GM21526 (cell line): ENCODE data around the gene PRR30.
"Not testable (repeated sequence)": the region's sequence is repeated elsewhere in the genome, so short reads cannot be mapped to it uniquely, and the experiment has no call there.

Source experiments
- ATAC-seq: cut with Tn5 transposase; IDR thresholded peaks from one replicate; pipeline ENCODE4 v1.9.1; 2021; ENCODE audit warnings: moderate library complexity; ENCODE audit not compliant: unreplicated experiment, low FRiP score

Gene PRR30

DNA sequence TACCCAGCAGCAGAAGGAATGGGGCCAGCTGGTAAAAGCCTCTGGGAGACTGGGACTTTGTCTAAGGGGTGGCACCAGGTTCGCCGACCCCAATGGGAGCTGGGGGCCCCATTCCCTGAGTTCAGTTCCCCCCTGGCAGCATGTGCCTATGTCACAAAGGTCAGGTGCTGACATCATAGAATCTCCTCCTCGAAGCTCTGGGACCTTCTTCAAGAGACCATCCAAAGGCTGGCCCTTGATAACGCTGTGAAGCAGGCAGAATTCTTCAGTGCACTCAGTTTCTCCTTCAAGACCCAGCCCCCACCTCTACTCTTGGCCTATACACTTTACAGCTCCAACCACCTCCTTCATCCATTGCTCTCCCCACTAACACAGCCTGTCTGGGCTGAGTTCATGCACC is at the start of gene PRR30:
TSS of gene PRR30 (minus strand) at position 101 of the 400 bp plus-strand sequence. CDS start 1,081 bp downstream, outside the sequence.
- no peak for ATAC-seq

DNA sequence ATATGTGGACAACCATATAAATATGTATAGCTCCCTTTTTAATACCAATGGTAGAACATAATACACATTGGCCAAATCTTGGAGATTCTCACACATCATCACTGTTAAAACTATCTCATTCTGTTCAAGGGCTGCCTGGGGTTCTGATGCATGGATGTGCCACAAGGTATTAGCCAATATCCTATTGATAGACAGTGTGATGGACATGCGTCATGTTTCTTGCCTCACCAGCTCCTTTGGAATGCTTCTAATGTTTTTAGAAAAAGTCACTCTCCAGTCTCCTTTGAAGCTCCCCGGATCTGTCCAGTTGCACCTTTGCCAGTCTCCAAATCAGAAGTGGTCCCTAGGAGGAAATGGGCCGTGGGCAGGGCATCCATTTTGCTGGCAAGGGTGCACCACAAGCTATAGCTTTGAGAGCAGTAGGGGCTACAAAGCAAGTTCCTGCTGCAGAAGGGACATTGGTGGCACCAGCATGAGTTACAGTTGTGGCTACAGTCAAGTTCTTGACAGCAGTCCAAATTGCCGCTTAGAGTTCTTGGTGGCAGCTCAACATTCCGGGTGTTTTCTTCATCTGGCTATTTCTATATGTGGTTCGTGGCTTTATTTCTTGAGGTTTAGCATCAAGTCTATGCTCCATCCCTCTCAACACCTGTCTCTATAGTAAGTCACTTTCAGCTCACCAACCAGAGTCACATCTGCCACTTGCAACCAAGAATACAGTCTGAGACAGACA is 47.6 kb upstream of the PRR30 start:
- ATAC-seq, result no peak

DNA sequence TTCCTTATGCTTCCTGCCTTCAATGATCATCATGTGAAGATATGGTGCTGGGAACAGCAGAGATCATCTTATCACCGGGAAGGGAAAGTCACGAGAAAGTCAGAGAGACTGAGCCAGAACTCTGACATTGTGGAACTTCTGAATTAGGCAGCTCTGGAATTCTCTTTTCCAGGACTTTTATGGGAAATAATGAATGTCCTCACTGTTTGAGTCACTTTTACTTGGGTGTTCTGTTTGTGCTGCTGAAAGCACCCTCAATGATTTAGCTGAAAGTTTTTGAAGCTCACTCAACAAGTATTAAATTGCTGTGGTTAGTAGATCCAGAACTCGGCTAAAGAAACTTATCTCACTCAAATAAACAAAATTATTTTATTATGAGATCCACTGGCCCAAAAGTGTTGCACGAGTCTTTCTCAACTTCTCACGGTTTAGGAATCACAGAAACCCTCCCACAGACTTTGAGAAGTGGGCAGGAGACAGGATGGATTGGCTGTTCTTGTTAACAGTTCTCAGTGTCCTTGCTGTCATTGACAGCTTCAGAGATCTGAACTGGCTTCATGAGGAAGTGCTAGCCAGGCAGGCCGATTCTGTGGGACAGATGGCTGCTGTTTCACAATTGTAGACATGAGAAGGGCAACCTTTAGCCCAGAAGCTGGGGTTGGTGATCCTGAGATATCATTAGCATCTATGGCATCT is 46.3 kb upstream of the PRR30 start:
- no peak for ATAC-seq

DNA sequence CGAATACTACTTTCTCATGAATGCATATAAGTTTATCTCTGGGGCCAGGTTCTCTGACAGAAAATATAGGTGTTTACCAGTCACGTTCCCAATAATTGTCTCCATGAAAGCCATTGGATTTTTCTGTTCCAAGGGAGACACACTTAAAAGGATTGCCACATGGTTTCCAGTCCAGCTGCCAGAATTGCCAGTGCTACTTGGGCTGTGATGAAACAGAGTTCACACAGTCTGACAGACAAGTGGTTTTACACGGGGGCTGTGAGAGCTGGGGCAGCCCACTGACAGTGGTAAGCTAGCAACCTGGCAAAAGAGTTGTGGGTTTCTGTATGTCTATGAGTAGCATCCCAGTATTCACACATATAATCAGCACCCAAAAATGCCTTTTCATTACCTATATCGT is 44.9 kb upstream of the PRR30 start:
- no peak for ATAC-seq

DNA sequence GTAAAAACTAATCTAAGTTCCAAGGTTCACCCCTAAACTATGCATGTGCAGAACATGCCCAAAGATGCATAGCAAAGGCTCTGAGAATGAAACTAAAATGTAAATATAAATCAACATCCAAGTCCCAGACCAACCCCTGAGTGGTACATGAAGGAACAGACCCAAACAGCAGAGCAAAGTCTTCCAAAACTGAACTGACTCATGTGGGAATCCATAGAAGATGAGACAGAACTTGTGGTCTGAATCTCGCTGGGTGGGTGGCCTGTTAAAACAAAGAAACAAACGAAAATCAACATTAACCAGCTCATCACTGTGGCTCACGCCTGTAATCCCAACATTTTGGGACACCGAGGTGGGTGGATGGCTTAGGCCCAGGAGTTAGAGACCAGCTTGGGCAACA is 43.1 kb upstream of the PRR30 start:
- ATAC-seq, result no peak

DNA sequence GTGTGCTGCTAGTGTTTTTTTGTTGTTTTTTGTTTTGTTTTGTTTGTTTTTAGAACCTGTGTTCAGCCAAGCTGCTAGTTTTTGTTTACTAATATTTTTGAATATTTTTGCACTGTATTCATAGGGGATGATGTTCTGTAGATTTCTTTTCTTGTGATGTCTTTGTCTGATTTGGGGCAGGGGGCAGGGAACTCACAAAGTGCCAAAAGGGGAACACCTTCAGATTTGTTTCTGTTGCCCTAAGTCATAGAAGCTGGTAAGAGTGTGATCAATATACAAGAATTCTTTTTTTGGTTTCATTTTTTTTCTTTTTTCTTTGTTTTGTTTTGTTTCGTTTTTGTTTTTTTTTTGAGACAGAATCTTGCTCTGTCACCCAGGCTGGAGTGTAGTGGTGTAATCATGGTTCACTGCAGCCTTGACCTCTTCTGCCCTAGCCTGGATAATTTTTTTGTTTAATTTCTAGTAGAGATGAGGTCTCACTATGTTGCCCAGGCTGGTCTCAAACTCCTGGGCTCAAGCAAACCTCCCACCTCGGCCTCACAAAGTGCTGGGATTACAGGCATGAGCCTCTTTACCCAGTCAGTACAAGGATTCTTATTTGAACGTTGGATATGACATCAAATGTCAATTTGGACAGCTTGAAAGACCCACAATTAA is 40.3 kb upstream of the PRR30 start:
- ATAC-seq, result no peak

DNA sequence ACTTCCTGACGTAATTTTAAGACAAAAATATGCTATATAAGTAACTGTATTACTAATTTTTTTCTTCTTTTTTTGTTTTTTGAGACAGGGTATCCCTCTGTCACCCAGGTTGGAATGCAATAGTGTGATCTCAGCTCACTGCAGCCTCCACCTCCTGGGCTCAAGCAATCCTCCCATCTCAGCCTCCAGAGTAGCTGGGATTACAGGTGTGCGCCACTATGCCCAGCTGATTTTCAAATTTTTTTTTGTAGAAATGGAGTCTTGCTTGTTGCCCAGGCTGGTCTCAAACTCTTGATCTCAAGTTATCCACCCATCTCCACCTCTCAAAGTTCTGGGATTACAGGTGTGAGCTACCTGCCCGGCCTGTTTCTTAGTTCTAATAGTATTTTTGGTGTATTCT is 39.3 kb upstream of the PRR30 start:
- ATAC-seq, result no peak

DNA sequence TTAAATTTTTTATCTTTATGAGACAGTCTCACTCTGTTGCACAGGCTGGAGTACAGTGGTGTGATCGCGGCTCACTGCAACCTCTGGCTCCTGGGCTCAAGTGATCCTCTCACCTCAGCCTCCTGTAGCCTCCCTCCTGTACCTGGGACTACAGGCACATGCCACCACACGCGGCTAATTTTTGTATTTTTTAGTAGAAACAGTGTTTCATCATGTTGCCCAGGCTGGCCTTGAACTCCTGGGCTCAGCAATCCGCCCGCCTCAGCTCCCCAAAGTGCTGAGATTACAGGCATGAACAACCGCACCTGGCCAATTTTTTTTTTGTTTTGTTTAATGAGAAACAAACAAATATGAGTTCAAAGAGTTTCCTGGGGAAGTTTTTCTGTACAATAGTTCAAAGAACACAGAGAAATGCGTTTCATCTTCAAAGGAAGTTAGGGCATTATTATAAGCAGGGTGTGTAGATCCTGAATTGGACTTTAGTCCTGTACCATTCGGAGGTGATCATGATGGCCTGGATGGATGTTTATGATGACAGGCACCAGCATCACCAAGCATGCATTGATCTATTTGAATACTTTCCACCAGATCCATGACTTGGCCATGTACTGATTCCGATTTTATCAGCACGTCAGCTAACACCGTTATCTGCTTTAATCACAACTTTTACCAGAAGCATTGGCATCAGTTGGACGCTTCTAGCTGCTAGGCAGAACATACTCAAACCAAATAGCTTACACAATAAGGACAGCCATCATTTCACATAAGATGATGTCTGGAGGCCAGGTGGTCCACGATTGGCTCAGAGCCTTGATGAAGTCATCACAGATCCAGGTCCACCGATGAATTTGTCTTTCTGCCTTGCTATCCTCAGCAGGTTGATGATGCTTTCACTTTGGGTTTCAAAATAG is 38.5 kb upstream of the PRR30 start:
- ATAC-seq, result no peak

DNA sequence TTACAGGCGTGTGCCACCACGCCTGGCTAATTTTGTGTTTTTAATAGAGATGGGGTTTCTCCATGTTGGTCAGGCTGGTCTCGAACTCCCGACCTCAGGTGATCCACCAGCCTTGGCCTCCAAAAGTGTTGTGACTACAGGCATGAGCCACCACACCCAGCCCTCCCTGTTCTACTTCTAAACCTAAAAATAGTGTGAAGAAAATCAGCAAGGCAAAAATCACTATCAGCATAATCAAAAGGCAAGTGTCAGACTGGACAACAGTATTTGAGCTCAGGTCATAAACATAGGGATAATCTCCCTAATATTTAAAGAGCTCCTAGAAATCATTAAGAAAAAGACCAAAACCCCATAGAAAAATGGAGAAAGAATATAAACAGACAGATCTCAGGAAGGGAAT is 36.6 kb upstream of the PRR30 start:
- not testable (repeated sequence) for ATAC-seq

DNA sequence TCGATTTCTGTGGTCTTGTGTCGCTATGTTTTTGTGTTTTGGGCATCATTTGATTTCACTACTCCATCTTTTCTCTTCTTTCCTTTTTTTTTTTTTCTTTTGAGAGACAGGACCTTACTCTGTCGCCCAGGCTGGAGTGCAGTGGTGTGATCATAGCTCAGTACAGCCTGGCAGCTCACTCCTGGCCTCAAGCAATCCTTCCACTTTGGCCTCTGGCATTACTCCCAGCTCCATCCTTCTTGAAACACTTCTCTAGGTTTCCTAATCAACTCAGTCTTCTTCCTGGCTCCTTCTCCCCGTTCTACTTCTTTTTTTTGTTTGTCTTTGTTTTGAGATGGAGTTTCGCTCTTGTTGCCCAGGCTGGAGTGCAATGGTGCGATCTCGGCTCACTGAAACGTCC is 36.1 kb upstream of the PRR30 start:
- ATAC-seq, result no peak

DNA sequence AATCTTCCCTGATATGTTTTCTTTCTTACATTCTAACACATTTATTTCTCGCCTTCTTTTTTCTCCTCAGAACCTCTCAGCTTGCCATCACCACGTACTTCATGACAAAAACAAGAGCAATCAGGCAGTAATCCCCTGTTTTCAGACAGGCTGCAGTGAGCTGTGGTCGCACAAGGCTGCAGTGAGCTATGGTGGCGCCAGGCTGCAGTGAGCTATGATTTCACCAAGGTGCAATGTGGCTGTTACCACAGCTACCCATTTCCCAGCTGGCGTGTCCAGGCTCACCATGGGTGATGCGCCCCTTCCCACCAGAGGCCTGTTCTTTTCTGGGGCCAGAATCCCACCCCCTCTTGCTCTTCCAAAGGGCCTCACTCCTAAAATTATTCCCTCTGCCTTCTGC is 35.4 kb upstream of the PRR30 start:
- ATAC-seq, result no peak

DNA sequence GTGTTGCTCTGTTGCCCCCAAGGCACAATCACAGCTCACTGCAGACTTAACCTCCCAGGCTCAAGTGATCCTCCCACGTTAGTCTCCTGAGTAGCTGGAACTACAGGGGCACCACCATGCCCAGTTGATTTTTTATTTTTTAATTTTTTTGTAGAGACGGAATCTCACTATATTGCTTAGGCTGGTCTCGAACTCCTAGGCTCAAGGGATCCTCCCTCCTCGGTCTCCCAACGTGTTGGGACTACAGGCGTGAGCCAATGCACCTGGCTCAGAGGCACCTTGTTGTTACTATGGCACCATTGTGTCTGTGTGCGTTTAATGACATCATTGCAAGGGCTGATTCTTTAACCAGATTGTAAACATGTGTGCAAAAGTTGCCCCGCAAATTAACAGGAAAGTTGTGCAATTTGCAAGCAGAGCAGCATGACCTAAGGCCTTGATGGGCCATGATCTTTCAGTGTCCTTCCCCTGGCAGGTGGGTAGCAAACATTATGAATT is 32.2 kb upstream of the PRR30 start:
- ATAC-seq, result no peak

DNA sequence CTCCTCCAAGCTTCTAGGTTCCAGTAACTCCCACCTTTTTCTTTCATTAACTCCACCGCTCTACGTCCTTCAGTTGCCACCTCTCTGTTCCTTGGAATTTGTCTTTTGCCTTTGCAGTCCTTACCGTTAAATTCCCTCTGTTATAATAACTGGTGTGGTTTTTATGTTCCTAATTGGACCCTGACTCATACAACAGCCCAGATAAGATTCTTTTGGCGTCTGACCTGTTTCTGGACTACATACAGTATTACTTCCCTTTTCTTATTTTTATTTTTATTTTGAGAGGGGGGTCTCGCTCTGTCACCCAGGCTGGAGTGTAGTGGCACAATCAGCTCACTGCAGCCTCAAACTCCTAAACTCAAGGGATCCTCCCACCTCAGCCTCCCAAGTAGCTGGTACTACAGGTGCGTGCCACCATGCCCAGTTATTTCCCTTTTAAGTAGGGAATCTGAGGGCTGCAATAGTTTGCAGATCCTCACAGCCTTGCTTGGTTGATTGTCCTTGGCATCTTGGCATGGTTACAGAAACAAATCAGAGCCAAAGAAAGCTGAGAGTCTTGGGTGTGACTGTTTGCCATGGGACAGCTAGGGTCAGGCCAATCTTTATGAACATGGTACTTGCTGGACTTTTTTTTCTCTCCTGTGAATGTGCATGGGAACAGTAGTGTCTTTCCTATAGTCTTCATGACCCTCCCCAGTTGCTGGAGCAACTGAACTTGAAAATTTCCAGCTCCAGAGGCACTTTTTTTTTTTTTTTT is 31.5 kb upstream of the PRR30 start:
- ATAC-seq, result no peak

DNA sequence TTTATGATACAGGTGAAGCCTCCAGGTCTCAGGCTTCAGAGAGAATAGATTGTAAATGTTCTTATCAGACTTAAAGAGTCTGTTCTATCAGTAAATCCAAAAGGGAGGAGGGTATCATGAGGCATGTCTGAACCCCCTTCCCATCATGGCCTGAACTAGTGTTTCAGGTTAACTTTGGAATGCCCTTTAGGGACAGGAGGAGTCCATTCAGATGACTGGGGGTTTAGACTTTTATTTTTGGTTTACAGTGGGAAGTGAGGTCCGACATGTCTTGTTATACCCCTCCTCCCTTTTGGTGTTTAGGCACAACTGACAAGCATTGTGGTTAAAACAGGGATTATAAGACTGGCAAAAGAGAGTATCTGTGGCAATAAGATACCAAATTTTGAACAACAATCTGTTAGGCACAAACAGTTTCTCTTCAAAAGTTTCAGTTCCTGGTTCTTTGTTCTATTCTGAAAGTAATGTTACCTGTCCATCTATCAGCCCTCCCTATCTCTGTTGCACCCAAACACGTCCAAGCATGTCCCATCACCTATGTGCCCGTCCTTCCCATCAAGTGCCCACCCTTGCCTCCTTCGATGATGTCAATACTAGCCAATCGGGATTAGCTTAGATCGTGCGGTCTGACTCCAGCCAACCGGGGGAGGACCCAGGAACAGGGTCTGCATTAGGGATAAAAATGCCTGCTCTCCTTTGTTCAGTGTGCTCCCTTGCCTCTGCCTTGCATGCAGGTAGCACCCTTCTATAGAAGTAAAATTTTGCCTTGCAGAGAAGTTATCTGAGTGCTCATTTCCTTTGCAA is 26.0 kb upstream of the PRR30 start:
- no peak for ATAC-seq

DNA sequence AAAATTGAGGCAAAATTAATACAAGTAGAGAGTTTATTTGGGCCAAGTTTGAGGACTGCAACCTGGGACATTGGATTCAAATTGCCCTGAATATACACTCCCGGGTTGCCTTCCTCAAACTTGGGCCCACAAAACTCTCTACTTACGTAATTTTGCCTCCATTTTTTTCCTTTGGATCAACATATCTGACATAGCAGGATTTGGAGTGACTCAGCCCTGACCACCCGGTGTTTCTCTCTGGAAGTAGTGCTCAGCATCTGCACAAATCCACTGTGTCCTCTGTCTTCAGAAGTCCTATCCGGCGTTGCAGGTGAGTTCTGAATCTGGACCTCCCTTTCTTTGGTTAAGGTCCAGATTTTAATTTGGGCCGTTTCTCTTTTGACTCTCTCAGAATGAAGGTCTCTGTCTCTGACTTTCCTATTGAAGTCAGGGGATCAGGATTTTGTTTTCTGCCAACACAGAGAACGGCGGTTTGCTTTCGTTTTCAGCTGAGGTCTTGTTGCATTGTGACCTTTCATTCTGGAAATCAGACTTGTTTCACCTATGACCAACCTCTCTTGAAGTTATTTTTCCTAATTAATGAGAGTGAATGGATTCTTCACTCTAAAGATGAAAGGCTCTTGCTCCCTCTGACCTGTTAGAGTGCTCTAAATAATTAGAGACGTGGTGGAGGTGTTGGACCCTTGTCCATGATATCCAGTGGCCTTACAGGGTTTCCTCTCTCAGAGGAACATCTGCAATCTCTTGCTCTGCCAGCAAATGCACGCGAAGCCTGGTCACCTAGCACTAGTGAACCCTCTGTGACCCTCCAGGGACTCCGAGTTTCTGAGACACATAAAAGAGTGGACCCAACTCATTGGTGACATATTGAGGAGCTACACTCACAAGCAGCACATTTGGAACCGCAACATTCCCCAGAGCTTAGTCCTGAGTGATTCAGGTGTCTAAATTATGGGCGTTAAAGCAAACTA is 23.2 kb upstream of the PRR30 start:
- no peak for ATAC-seq

DNA sequence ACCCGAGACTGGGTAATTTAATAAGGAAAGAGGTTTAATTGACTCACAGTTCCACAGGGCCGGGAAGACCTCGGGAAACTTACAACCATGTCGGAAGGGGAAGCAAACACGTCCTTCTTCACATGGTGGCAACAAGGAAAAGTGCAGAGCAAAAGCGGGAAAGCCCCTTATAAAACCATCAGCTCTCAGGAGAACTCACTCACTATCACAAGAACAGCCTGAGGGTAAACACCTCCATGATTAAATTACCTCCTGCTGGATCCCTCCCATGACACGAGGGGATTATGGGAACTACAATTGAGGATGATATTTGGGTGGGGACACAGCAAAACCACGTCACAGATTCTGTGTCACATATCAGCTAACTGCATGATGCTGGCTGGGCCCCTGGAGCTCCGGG is 21.0 kb upstream of the PRR30 start:
- no peak for ATAC-seq

DNA sequence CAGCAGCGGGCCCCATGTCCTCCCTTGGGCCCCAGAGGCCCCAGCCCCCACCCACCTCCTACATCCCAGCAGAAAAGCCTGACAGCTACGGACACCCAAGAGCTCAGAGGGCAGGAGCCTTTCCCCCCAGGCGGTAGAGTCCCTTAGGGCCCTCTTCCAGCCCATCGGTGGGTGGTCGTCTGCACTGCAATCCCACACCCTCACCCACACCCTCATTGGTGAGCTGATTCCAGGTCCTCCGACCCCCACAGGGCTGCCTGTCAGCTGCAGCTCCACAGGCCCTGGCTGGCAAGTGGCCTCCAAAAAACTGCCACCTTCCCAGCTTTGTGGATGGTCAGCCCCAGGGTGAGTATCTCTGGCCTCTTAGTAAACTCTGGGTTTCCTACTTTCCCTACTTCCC is 20.1 kb upstream of the PRR30 start:
- no peak for ATAC-seq

DNA sequence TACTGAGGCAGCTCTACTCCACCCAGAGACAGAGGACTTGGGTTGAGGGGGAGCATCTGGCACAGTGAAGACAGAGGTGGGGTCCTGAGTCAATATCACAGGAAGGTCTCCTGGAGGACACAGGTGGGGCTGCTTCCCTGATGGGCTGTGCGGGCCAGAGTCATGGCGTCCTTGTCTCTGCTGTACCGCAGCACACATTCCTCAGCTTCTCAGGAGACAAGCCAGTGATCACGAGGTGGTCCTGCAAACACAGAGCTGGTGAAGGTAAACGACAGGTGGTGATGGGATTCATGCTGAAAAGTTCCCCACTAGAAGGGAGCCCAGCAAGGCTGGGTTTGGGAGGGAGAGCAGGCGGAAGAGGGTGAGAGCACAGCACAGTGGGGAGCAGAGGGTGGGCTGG is 19.3 kb upstream of the PRR30 start:
- ATAC-seq, result no peak
